Measurements from ENCODE around the gene PTGDR2. TPM values are rescaled to one million over a fixed set of nuclear protein-coding genes. Genes with fewer than 3 reads are reported as not detected.

Gene PTGDR2
- total and polyA plus RNA-seq, 2 experiments from 2014 or later: 0.69 to 1.3 TPM

- WGBS (ENCODE audit: low lambda C conversion rate, missing lambda C conversion rate): 91% methylated on average over 2 of the region's 2 CpGs
These were observed 20.4 kb upstream of the PTGDR2 start for GRCh38 chr11:60876168-60876485.

GRCh38 chr11:60875366-60876167 lies 19.8 kb upstream of the PTGDR2 start:
- no peaks in the 10 kb centered on the region for H3K27me3 ChIP-seq
- H2AFZ ChIP-seq: no peak overlapping the region
- no peaks in the 10 kb centered on the region for H4K20me1 ChIP-seq (ENCODE audit: insufficient read depth, poor library complexity, severe bottlenecking)
- H3K4me3 ChIP-seq: no peak overlapping the region
- no peaks in the 10 kb centered on the region for H3K4me1 ChIP-seq (ENCODE audit: insufficient read depth)
- H3K27ac ChIP-seq: peak overlapping the region; percentile 34
- no peaks in the 10 kb centered on the region for H3K9me3 ChIP-seq (ENCODE audit: low read depth)
- no peaks in the 10 kb centered on the region for H3K36me3 ChIP-seq (replicated peaks; ENCODE audit: insufficient read depth, low read depth)
- DNase-seq (ENCODE audit: low spot score): no peak
- no peak for TF ChIP-seq EZH2 (IDR thresholded peaks at IDR 0.05; ENCODE audit: borderline replicate concordance)
- TF ChIP-seq CTCF (IDR thresholded peaks at IDR 0.05; ENCODE audit: poor library complexity): no peak
- TF ChIP-seq EZH2phosphoT487 (IDR thresholded peaks at IDR 0.05; ENCODE audit: low read depth, severe bottlenecking, unreplicated experiment): no peak
- no peak overlapping the region for H3K4me2 ChIP-seq
- H3K79me2 ChIP-seq: no peaks in the 10 kb centered on the region
- H3K9me2 ChIP-seq (replicated peaks; ENCODE audit: insufficient read depth): no peaks in the 10 kb centered on the region
- 93% methylated on average over 7 of the region's 7 CpGs for WGBS (ENCODE audit: low lambda C conversion rate, missing lambda C conversion rate)

More at GRCh38 chr11:60876168-60876485, 20.4 kb upstream of the PTGDR2 start:
- H3K9me2 ChIP-seq (replicated peaks; ENCODE audit: insufficient read depth): no peaks in the 10 kb centered on the region
- no peaks in the 10 kb centered on the region for H3K36me3 ChIP-seq (replicated peaks; ENCODE audit: insufficient read depth, low read depth)
- no peak overlapping the region for H3K4me3 ChIP-seq
- no peak for TF ChIP-seq CTCF (IDR thresholded peaks at IDR 0.05; ENCODE audit: poor library complexity)
- no peak for TF ChIP-seq EZH2 (IDR thresholded peaks at IDR 0.05; ENCODE audit: borderline replicate concordance)
- no peak for TF ChIP-seq EZH2phosphoT487 (IDR thresholded peaks at IDR 0.05; ENCODE audit: low read depth, severe bottlenecking, unreplicated experiment)
- no peaks in the 10 kb centered on the region for H3K4me1 ChIP-seq (ENCODE audit: insufficient read depth)
- no peaks in the 10 kb centered on the region for H4K20me1 ChIP-seq (ENCODE audit: insufficient read depth, poor library complexity, severe bottlenecking)
- H2AFZ ChIP-seq: no peak overlapping the region
- no peak for DNase-seq (ENCODE audit: low spot score)
- no peak overlapping the region for H3K4me2 ChIP-seq
- H3K27me3 ChIP-seq: no peaks in the 10 kb centered on the region
- H3K27ac ChIP-seq: peak overlapping the region; percentile 34
- no peaks in the 10 kb centered on the region for H3K9me3 ChIP-seq (ENCODE audit: low read depth)
- H3K79me2 ChIP-seq: no peaks in the 10 kb centered on the region

GRCh38 chr11:60874421-60875365 lies 18.9 kb upstream of the PTGDR2 start:
- DNase-seq (ENCODE audit: low spot score): no peak

More at GRCh38 chr11:60874421-60875365, 18.9 kb upstream of the PTGDR2 start:
- Histone ChIP-seq H3K27me3 (no peaks in the 10 kb centered on the region), H2AFZ (no peak overlapping the region), H3K9me2 (replicated peaks; ENCODE audit: insufficient read depth) (no peaks in the 10 kb centered on the region), H3K36me3 (replicated peaks; ENCODE audit: insufficient read depth, low read depth) (no peaks in the 10 kb centered on the region), H3K4me3 (no peak overlapping the region), H3K4me1 (ENCODE audit: insufficient read depth) (no peaks in the 10 kb centered on the region), H3K79me2 (no peaks in the 10 kb centered on the region), H3K27ac (no peak overlapping the region), H3K4me2 (no peak overlapping the region), H4K20me1 (ENCODE audit: insufficient read depth, poor library complexity, severe bottlenecking) (no peaks in the 10 kb centered on the region), H3K9me3 (ENCODE audit: low read depth) (no peaks in the 10 kb centered on the region)
- 96% methylated on average over 13 of the region's 13 CpGs for WGBS (ENCODE audit: low lambda C conversion rate, missing lambda C conversion rate)
- TF ChIP-seq EZH2phosphoT487 (IDR thresholded peaks at IDR 0.05; ENCODE audit: low read depth, severe bottlenecking, unreplicated experiment) (no peak), EZH2 (IDR thresholded peaks at IDR 0.05; ENCODE audit: borderline replicate concordance) (no peak), CTCF (IDR thresholded peaks at IDR 0.05; ENCODE audit: poor library complexity) (no peak)
